ENCODE data around the gene CES4A.

- TF ChIP-seq, protein P1, sequence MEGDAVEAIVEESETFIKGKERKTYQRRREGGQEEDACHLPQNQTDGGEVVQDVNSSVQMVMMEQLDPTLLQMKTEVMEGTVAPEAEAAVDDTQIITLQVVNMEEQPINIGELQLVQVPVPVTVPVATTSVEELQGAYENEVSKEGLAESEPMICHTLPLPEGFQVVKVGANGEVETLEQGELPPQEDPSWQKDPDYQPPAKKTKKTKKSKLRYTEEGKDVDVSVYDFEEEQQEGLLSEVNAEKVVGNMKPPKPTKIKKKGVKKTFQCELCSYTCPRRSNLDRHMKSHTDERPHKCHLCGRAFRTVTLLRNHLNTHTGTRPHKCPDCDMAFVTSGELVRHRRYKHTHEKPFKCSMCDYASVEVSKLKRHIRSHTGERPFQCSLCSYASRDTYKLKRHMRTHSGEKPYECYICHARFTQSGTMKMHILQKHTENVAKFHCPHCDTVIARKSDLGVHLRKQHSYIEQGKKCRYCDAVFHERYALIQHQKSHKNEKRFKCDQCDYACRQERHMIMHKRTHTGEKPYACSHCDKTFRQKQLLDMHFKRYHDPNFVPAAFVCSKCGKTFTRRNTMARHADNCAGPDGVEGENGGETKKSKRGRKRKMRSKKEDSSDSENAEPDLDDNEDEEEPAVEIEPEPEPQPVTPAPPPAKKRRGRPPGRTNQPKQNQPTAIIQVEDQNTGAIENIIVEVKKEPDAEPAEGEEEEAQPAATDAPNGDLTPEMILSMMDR (IDR thresholded peaks at IDR 0.05), result no peak
- no peak for TF ChIP-seq POLR2A (IDR thresholded peaks at IDR 0.05)
Measured at GRCh38 chr16:67043420-67043819, 55.0 kb downstream of the CES4A start.
